ENCODE measurements around the gene C1QTNF1. TPM values are rescaled to one million over a fixed set of nuclear protein-coding genes. Genes with fewer than 3 reads are reported as not detected.

Gene C1QTNF1
- total RNA-seq, 6 donors from 2014 or later: 9.3 to 30.4 (median 14.1) TPM

GRCh38 chr17:79002291-79002690, 21.7 kb upstream of the C1QTNF1 start:
- peaks cover 20 to 50% (median 22%) of the 10 kb centered on the region in 4 donors for H3K4me1 ChIP-seq
- no peak for DNase-seq
- no peaks in the 10 kb centered on the region for H3K9me3 ChIP-seq
- ATAC-seq (ENCODE audit: low FRiP score in 2 of 2): no peak
- peaks cover 3 to 43% (median 19%) of the 10 kb centered on the region in 4 donors for H3K36me3 ChIP-seq
- H3K27ac ChIP-seq: no peak overlapping the region
- no peak overlapping the region for H3K4me3 ChIP-seq
- 84 to 90% methylated on average over 7 to 14 of the region's 14 CpGs for WGBS, 2 donors
- TF ChIP-seq CTCF (IDR thresholded peaks at IDR 0.05): no peak
- no peak for TF ChIP-seq POLR2A (IDR thresholded peaks at IDR 0.05)
- no peak for TF ChIP-seq EP300 (IDR thresholded peaks at IDR 0.05)
- TF ChIP-seq POLR2AphosphoS5 (IDR thresholded peaks at IDR 0.05): no peak
- H3K27me3 ChIP-seq: no peaks in the 10 kb centered on the region

GRCh38 chr17:79002796-79003593, 21.0 kb upstream of the C1QTNF1 start:
- Histone ChIP-seq H3K4me1 (peaks cover 27 to 55% (median 28%) of the 10 kb centered on the region in 4 donors), H3K9me3 (no peaks in the 10 kb centered on the region), H3K27ac (no peak overlapping the region), H3K36me3 (peaks cover 0 to 40% (median 12%) of the 10 kb centered on the region in 4 donors), H3K27me3 (no peaks in the 10 kb centered on the region), H3K4me3 (no peak overlapping the region)
- ATAC-seq (ENCODE audit: low FRiP score in 2 of 2) (no peak), DNase-seq (no peak)
- TF ChIP-seq CTCF (IDR thresholded peaks at IDR 0.05): no peak
- no peak for TF ChIP-seq EP300 (IDR thresholded peaks at IDR 0.05)
- TF ChIP-seq POLR2A (IDR thresholded peaks at IDR 0.05): no peak
- TF ChIP-seq POLR2AphosphoS5 (IDR thresholded peaks at IDR 0.05): no peak
- 81 to 83% methylated on average over 13 to 20 of the region's 20 CpGs for WGBS, 2 donors

DNA sequence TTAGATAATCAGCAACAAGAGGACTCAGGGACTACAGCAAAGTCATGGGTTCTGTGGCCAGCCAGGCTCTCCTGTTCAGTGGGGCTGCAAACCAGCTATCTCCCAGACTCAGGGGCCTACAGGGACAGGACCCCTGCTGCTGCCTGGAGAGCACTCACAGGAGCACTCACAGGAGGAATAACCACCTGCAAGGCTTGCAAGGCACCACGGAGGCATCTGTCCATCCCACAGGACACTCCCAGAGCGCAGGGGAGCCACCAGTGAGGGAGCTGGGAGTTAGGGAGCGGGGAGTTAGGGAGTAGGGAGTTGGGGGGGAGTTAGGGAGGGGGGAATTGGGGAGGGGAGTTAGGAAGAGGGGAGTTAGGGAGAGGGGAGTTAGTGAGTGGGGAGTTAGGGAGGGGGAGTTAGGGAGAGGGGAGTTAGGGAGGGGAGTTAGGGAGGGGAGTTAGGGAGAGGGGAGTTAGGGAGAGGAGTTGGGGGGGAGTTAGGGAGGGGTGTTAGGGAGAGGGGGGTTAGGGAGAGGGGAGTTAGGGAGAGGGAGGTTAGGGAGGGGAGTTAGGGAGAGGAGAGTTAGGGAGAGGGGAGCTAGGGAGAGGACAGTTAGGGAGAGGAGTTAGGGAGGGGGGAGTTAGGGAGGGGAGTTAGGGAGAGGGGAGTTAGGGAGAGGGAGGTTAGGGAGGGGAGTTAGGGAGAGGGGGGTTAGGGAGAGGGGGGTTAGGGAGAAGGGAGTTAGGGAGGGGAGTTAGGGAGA, 20.1 kb upstream of the C1QTNF1 start:
- peaks cover 0 to 31% (median 8%) of the 10 kb centered on the region in 4 donors for H3K36me3 ChIP-seq
- ATAC-seq (ENCODE audit: low FRiP score in 2 of 2) (no peak), DNase-seq (no peak)
- WGBS, 2 donors: 78% methylated on average over 2 of the region's 3 CpGs; no CpG with 5 or more reads in 1 of the 2 donors
- no peak overlapping the region for H3K4me3 ChIP-seq
- H3K27me3 ChIP-seq: no peaks in the 10 kb centered on the region
- H3K4me1 ChIP-seq: peaks cover 36 to 57% (median 36%) of the 10 kb centered on the region in 4 donors
- TF ChIP-seq CTCF (IDR thresholded peaks at IDR 0.05) (no peak), EP300 (IDR thresholded peaks at IDR 0.05) (no peak), POLR2A (IDR thresholded peaks at IDR 0.05) (no peak), POLR2AphosphoS5 (IDR thresholded peaks at IDR 0.05) (no peak)
- H3K27ac ChIP-seq: no peak overlapping the region
- no peaks in the 10 kb centered on the region for H3K9me3 ChIP-seq

GRCh38 chr17:79005063-79005861, 18.7 kb upstream of the C1QTNF1 start:
- no peak overlapping the region for H3K4me3 ChIP-seq
- peak overlapping the region; percentile 27 to 71 (median 38) for H3K27ac ChIP-seq
- H3K36me3 ChIP-seq: peaks cover 0 to 22% (median 5%) of the 10 kb centered on the region in 4 donors
- H3K4me1 ChIP-seq: peaks cover 40 to 60% (median 43%) of the 10 kb centered on the region in 4 donors
- H3K27me3 ChIP-seq: no peaks in the 10 kb centered on the region
- TF ChIP-seq CTCF (IDR thresholded peaks at IDR 0.05) (no peak), POLR2A (IDR thresholded peaks at IDR 0.05) (no peak), EP300 (IDR thresholded peaks at IDR 0.05) (no peak), POLR2AphosphoS5 (IDR thresholded peaks at IDR 0.05) (peak in 1 of 2 donors; percentile 28)
- peak in 1 of 2 donors; percentile 42 for ATAC-seq (ENCODE audit: low FRiP score in 2 of 2)
- no peaks in the 10 kb centered on the region for H3K9me3 ChIP-seq
- peak in 1 of 2 donors; percentile 81 for DNase-seq
- WGBS, 2 donors: 53 to 56% methylated on average over 11 to 12 of the region's 12 CpGs
